ENCODE data around the gene FGG.

Gene FGG

GRCh38 chr4:154586296-154587033 lies 26.0 kb downstream of the FGG start:
- FAIRE-seq (no peak), DNase-seq (ENCODE audit: insufficient read length, low spot score) (no peak)
- TF ChIP-seq CTCF (IDR thresholded peaks at IDR 0.05; ENCODE audit: insufficient read depth, missing control alignments) = no peak

- no peak for TF ChIP-seq CTCF (IDR thresholded peaks at IDR 0.05; ENCODE audit: insufficient read depth, missing control alignments)
- no peak for DNase-seq (ENCODE audit: insufficient read length, low spot score)
- FAIRE-seq = no peak
Observed at GRCh38 chr4:154585369-154586018, 27.0 kb downstream of the FGG start.

GRCh38 chr4:154584259-154584658 lies 28.2 kb downstream of the FGG start:
- no peak for DNase-seq (ENCODE audit: insufficient read length, low spot score)
- FAIRE-seq = no peak
- TF ChIP-seq CTCF (IDR thresholded peaks at IDR 0.05; ENCODE audit: insufficient read depth, missing control alignments) = no peak

- FAIRE-seq = no peak
- TF ChIP-seq CTCF (IDR thresholded peaks at IDR 0.05; ENCODE audit: insufficient read depth, missing control alignments) = no peak
- no peak for DNase-seq (ENCODE audit: insufficient read length, low spot score)
Observed at GRCh38 chr4:154583677-154584076, 28.8 kb downstream of the FGG start.

- FAIRE-seq (no peak), DNase-seq (ENCODE audit: insufficient read length, low spot score) (no peak)
- TF ChIP-seq CTCF (IDR thresholded peaks at IDR 0.05; ENCODE audit: insufficient read depth, missing control alignments) = no peak
Observed at GRCh38 chr4:154583230-154583629, 29.2 kb downstream of the FGG start.

GRCh38 chr4:154582723-154583122 lies 29.7 kb downstream of the FGG start:
- no peak for TF ChIP-seq CTCF (IDR thresholded peaks at IDR 0.05; ENCODE audit: insufficient read depth, missing control alignments)
- no peak for FAIRE-seq
- no peak for DNase-seq (ENCODE audit: insufficient read length, low spot score)

- FAIRE-seq = no peak
- no peak for TF ChIP-seq CTCF (IDR thresholded peaks at IDR 0.05; ENCODE audit: insufficient read depth, missing control alignments)
Observed at GRCh38 chr4:154579927-154580326, 32.5 kb downstream of the FGG start.

More at GRCh38 chr4:154579927-154580326, 32.5 kb downstream of the FGG start:
- DNase-seq (ENCODE audit: insufficient read length, low spot score) = no peak
